ENCODE measurements around the gene HADH. TPM values are rescaled to one million over a fixed set of nuclear protein-coding genes. Genes with fewer than 3 reads are reported as not detected.
"Not testable (repeated sequence)": the region's sequence is repeated elsewhere in the genome, so short reads cannot be mapped to it uniquely, and the experiment has no call there.

HADH gene
- total RNA-seq, 1 donor from 2014 or later, result 6.3 TPM

GRCh38 chr4:107996949-107997788 is 7.5 kb downstream of the HADH start:
- DNase-seq, result no peak

DNA sequence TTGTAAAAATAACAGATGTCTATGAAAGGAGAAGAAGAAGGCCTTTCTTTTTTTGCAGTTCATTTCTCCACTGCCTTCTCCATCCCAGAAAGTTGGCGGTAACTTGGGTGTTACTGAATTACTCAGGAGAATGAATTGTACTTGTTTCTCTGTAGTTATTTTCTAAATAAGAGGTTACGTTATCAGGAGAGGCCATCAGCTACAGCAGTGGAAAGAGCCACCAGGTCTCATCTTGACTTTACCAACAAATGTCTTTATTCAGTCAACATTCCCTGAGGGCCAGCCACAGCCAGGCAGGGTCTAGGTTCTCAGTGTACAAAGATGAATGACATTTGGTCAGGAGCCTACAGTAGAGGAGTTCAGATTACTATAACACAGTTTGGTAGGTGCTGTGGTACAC is 8.1 kb downstream of the HADH start:
- no peak for DNase-seq

GRCh38 chr4:107999932-108000539 is 10.3 kb downstream of the HADH start:
- DNase-seq, result no peak

DNA sequence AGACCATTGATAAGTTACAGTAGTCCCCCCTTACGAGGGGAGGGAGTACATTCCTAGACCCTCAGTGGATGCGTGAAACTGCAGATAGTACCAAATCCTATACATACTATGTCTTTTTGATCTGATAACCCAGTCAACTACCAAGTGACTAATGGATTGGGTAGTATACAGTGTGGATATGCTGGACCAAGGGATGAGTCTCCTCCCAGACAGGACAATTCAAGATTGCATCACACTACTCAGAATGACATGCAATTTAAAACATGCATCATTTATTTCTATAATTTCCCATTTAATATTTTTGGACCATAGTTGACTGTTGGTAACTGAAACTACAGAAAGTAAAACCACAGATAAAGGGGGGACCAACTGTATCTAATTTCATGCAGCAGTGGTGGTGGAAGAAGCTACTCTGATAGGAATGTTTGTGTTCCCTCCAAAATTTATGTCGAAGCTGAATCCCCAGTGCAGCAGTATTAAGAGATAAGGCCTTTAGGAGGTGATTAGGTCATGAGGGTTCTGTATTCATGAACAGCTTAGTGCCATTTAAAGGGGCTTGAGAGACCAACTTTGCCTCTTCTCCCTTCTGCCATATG is 11.9 kb downstream of the HADH start:
- no peak for DNase-seq

DNA sequence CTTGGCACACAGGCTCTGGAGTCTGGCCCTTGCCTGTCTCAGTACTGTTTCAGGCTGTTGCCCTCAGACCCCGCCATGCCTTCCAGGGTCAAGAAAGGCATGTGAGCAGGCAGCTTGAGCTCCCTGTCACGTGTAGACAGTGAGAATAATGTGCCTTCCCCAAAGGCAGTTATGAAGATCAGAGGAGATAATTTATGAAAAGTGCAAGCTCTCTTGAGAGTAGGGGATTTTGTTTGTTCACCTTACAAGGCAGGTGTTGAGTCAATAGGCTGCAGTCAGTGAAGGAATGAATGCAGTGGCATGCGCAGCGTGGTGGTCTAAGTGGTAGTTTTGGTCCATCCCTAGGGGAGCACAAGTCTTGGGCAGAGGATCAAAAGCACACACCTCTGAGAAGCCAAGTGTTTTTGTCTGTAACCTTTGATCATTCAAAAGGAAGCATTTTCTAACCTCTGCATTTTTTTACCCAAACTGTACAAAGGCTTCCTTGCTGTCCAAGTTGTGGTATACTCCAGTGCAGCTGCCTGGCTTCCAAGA is 14.4 kb downstream of the HADH start:
- no peak for DNase-seq

- DNase-seq, result no peak
These were observed 15.0 kb downstream of the HADH start for GRCh38 chr4:108004646-108005045.

GRCh38 chr4:108005807-108006206 is 16.1 kb downstream of the HADH start:
- DNase-seq, result no peak

DNA sequence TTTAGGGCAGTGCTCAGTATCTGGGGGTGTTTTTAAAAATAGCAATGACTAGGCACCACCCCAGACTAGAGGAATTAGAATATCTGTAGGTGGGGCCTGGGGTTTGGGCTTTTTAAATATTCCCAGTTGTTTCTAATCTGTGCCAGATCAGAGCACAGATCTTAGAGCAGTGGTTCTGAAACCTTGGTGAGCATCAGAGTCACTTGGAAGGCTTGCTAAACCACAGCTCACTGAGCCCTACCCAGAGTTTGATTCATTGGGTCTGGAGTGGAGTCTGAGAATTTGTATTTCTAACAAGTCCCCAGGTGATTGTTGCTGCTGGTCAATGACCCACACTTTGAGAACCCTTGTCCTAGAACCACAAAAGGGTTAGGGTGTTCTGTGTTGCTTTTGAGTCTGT is 16.7 kb downstream of the HADH start:
- DNase-seq, result no peak

DNA sequence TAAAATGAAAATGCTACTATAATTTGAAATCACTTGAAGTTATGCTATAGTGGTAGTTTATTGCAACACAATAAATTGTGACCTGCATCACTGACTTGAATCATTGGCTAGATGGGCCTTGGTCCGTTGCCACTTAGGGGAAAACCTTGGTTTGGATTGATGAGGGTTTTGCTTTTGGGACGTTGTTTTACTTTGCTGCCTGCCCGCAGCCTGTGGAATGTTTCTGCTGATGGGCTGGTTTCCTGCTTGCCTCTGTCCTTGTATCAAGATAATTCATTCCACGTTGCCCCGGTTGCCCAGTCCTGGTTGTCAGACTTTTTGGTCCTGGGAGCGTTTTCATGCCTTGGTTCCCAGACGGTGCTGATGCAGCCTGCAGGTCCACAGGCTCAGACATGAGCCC is 18.3 kb downstream of the HADH start:
- DNase-seq, result no peak

- no peak for DNase-seq
These were observed 19.0 kb downstream of the HADH start for GRCh38 chr4:108008721-108009120.

DNA sequence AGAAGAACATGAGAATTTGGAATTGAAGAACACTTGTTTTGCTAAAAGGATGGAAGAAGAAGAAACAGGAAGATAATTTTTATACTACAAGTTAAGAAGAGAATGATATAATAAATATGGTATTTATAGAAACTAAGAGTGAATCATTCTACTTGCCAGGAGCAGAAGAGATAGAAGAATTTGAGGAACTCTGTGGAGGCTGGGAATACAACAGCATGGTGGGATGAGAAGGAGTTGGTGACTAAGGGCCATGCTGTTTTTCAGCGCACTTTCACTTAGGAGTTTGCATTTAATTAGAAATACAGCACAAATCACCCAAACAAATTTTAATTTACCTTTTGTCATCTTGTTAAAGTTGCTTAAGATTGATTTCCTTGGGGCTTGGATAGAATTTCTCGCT is 20.5 kb downstream of the HADH start:
- DNase-seq, result no peak

DNA sequence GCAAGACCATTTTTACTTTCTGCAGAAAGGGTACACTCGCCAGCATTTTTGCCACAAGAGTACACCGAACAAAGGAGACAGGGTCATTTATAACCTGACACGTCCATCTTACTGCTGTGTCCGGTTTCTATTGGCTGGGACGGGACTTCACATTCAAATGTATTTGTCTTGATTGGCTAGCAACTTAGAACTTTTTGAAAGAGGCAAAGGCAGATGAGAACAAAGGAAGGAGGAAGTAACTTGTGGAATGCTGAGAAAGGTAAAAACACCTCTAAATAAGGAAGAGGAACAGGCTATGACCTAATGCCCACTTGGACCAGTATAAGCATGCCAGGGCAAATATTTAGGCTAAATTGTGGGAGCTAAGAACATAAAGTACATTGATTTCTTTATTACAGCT is 22.7 kb downstream of the HADH start:
- DNase-seq, result not testable (repeated sequence)

DNA sequence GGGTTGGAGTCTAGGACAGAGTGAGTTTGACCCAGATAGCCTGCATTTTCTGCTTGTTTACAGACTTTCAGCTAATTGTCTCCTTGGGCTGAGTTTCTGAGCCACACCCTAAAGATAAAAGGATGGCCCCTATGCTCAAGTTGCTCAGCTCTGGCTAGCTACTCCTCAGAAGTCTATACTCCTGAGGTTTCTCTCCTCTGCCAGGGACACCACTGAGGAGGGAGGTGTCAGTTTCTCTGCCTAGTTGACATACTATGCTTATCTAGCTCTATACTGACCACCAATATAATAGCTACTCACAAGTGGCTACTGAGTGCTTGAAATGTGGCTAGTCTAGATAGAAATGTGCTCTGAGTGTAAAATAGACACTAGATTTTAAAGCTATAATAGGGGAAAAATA is 23.6 kb downstream of the HADH start:
- no peak for DNase-seq

GRCh38 chr4:108013955-108014354 is 24.3 kb downstream of the HADH start:
- no peak for DNase-seq

GRCh38 chr4:108018040-108018883 is 28.6 kb downstream of the HADH start:
- peak; percentile 91 for DNase-seq

GRCh38 chr4:108018884-108019187 is 29.1 kb downstream of the HADH start:
- no peak for DNase-seq

- DNase-seq, result no peak
These were observed 34.6 kb downstream of the HADH start for GRCh38 chr4:108024085-108024877.

DNA sequence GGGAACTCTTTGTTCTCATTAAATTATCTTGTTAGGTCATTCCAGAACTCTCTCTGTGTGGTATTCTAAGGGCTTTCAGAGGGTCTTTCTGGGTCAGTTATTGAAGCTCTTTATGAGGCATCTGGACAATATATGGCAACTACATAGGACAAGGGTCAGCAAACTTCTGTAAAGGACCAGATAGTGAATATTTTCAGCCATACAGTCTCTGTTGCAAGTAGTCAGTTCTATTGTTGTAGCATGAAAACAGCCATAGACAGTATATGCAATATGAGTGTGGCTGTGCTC is 35.1 kb downstream of the HADH start:
- DNase-seq, result no peak

DNA sequence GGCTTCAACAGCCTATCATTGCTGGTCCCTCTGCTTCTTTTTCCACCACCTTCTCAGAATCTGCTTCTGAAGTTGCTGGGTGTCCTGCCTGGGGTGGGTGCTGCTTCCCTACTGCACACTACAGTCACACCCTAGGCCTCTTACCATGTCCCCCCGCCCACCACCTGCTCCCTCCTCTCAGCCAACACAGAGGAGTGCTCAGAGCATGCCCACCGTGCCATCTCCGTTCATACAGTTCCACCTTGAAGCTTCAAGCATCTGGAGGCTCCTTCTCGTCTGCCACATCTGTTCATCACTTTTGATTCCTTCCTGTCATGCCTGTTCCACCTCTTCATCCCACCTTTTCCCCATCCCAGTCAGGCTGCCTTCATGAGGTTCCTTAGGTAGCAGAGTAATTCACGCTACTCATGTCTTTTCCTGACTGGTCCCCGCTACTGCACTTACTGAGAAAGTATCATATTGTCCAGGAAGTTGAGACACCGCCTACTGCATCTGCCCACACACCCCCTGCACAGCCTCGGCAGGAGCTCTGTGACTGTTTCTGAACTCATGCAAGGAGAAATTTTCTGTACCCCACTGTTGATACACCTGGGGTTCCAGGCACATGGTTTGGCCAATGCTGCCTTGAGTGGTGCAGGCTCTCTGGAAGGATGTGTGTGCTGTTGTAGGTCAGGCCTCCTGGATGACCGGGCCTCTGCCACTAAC is 39.5 kb downstream of the HADH start:
- no peak for DNase-seq

DNA sequence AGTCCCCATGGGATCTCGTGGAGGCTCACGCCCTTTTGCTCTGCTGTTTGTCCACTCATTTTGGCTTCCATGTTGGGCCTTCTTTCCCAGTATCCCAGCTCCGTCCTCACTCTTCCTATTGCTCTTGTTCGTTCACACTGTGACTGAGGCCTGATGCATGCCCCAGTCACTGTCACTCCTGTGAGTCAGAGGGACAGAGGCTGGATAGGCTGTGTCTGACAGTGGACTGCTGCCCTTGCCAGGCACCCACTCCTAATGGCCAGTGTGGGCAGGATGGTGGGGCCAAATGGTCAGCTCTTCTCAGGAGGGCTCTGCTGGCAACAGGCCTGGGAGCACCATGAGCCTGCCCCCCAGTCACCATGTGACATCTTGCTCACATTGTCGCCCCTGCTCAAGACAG is 40.0 kb downstream of the HADH start:
- DNase-seq, result no peak

- DNase-seq, result peak; percentile 77
These were observed 40.6 kb downstream of the HADH start for GRCh38 chr4:108030332-108030731.

Measured in dermis blood vessel endothelial cell (primary cell).